ENCODE measurements around the gene TTPAL.

DNA sequence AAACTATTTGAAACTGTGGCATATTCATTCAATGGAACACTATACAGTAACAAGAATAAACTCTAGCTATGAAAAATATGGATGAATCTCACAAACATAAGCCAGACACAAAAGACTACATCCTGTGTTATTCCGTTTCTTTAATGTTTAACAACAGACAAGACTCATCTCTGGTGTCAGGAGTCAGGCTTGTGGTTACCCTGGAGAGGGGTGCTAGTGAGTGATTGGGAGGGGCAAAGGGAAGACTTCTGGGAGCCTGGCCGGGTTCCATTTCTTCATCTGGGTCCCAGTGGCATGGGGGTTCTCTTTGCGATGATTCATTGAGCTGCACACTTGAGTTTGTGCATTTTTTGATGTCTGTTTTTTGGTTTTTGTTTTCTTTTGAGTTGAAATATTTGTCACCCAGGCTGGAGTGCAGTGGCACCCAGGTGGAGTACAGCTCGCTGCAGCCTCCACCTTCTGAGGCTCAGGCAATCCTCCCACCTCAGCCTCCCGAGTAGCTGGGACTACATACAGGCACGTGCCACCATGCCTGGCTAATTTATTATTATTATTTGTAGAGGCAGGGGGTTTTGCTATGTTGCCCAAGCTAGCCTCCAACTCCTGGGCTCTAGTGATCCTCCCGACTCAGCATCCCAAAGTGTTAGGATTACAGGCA lies 21.2 kb upstream of the TTPAL start:
- TF ChIP-seq, protein P1, sequence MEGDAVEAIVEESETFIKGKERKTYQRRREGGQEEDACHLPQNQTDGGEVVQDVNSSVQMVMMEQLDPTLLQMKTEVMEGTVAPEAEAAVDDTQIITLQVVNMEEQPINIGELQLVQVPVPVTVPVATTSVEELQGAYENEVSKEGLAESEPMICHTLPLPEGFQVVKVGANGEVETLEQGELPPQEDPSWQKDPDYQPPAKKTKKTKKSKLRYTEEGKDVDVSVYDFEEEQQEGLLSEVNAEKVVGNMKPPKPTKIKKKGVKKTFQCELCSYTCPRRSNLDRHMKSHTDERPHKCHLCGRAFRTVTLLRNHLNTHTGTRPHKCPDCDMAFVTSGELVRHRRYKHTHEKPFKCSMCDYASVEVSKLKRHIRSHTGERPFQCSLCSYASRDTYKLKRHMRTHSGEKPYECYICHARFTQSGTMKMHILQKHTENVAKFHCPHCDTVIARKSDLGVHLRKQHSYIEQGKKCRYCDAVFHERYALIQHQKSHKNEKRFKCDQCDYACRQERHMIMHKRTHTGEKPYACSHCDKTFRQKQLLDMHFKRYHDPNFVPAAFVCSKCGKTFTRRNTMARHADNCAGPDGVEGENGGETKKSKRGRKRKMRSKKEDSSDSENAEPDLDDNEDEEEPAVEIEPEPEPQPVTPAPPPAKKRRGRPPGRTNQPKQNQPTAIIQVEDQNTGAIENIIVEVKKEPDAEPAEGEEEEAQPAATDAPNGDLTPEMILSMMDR (IDR thresholded peaks at IDR 0.05), result no peak
- no peak for TF ChIP-seq POLR2A (IDR thresholded peaks at IDR 0.05)
